Measurements from ENCODE around the gene KIF16B.
"Not testable (repeated sequence)": the region's sequence is repeated elsewhere in the genome, so short reads cannot be mapped to it uniquely, and the experiment has no call there.

The KIF16B gene

DNA sequence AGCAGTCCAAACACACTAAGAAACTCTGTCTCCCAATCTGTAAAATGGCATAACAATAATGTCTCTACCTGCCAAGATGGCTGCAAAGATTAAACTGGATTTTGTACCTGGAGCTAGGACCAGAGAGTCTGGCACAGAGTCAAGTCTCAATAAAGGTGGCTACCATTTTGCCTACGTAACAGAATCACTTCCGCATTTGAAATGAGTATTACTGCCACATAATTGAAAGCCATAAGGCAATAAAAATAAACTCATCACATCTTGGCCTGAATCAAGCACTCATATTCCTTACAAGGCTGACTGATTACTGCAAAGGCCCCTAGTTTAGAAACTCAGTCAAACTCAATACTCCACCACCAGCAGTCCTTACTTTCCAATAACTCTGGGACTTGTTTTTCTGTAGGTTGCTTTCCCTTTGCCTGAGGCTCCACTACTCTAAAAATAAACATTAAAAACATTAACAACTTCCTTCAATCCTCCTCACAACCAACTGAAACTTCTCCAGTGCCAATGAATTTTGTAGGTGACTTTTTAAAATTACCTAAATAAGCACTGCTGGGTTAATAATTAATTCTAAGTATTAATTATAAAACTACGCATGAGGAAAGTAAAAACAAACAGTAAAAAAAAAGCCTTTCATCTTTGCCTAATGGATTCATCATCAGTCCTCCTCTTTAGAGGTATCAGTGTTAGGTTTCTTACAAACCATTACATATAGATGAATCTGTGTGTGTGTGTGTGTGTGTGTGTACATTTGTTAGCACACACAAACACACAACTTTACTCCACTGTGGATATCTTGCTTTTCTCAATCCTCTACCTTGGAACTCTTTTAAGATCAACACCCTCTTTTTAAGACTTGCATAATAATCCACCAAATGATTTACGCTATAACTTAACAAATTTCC lies 3.7 kb downstream of the KIF16B start:
- TF ChIP-seq, protein P1, sequence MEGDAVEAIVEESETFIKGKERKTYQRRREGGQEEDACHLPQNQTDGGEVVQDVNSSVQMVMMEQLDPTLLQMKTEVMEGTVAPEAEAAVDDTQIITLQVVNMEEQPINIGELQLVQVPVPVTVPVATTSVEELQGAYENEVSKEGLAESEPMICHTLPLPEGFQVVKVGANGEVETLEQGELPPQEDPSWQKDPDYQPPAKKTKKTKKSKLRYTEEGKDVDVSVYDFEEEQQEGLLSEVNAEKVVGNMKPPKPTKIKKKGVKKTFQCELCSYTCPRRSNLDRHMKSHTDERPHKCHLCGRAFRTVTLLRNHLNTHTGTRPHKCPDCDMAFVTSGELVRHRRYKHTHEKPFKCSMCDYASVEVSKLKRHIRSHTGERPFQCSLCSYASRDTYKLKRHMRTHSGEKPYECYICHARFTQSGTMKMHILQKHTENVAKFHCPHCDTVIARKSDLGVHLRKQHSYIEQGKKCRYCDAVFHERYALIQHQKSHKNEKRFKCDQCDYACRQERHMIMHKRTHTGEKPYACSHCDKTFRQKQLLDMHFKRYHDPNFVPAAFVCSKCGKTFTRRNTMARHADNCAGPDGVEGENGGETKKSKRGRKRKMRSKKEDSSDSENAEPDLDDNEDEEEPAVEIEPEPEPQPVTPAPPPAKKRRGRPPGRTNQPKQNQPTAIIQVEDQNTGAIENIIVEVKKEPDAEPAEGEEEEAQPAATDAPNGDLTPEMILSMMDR (IDR thresholded peaks at IDR 0.05; ENCODE audit: control insufficient read depth, insufficient read depth, low read depth, low read length, missing control alignments): no peak
- DNase-seq (ENCODE audit: low read depth): no peak

DNA sequence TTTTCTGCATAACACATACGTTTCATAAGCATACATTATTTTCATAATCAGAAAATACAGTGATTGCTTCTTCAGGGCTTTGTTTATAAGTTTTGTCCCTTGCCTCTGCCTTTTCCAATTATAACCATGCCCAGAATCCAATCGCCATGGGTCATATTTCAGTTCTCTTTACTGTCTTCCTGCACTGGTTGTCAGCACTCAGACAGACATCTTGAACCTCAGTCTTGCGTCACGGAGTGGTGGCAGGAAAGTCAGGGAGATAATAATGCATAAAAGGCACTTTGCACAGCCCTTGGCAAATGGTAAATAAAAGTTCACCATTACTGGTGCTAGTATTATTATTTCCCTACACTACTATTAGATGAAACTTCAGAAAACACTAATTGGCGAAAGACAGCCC lies 7.2 kb downstream of the KIF16B start:
- no peak for DNase-seq (ENCODE audit: low read depth)
- no peak overlapping the region for H3K4me3 ChIP-seq (ENCODE audit: control insufficient read depth, low read depth, low read length)
- TF ChIP-seq, protein P1 (IDR thresholded peaks at IDR 0.05; ENCODE audit: control insufficient read depth, insufficient read depth, low read depth, low read length, missing control alignments): no peak

More for the DNA sequence above, 3.7 kb downstream of the KIF16B start:
- H3K4me3 ChIP-seq (ENCODE audit: control insufficient read depth, low read depth, low read length): no peak overlapping the region

DNA sequence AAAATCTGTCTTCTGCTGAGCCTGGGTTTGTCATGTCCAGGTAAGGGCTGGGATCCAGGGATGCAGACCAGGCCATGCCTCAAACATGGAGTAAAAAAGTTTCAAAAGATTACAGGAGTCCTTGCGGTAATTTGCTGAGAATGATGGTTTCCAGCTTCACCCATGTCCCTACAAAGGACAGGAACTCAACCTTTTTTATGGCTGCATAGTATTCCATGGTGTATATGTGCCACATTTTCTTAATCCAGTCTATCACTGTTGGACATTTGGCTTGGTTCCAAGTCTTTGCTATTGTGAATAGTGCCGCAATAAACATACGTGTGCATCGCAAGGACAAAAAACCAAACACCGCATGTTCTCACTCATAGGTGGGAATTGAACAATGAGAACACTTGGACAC lies 9.2 kb downstream of the KIF16B start:
- not testable (repeated sequence) for DNase-seq (ENCODE audit: low read depth); H3K4me3 ChIP-seq (ENCODE audit: control insufficient read depth, low read depth, low read length)

DNA sequence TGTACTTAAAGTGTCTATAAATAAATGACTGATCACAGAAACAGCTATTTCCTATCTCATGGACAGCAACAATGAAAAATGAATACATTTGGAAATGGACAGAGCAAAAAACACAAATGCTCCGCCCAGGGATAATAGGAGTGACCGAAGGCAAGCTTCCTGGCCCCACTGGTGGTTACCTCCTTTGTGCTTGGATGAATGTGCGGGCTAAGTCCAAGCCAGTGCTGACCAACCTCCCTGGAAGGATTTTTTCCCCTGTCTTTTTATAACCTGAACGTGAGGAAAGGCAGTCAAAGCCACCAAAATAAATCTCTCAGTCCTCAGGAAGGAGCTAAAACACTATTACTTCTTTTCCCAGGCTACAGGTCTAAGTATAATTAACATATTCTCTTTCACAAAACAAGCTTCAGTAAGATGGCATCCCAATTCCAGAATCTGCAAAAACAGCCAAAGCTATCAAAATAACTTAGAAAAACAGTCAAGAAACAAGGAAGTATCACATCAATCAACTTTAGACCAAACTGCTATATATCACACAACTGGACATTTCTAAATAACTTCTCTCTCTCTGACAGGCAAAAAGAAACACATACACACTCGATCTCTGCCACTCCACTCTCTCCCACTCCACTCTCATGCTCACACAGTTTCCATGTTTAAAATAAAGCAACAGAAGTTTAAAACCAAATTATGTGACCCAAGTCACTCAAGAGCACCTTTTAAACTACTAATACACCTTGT lies 10.0 kb downstream of the KIF16B start:
- DNase-seq (ENCODE audit: low read depth): no peak
- TF ChIP-seq, protein P1 (IDR thresholded peaks at IDR 0.05; ENCODE audit: control insufficient read depth, insufficient read depth, low read depth, low read length, missing control alignments): no peak
- no peak overlapping the region for H3K4me3 ChIP-seq (ENCODE audit: control insufficient read depth, low read depth, low read length)

DNA sequence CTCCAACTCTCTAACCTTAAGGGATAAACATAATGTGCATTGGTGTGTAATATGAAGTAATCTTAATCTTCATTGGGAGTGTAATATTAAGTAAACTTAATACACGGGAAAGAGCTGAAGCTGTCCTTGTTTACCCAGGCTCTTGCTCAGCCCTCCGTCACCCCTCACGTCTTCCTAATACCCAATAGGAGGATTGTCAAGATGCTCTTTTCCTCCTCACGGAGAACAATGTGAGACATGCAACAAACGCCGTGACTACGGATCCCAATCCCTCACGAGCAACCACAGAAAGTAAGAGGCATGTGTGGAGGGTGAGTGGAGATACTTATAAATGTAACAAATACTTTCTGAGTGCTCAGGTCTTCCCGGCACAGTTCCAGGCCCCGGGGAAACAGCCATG lies 11.0 kb downstream of the KIF16B start:
- H3K4me3 ChIP-seq (ENCODE audit: control insufficient read depth, low read depth, low read length): no peak overlapping the region
- no peak for DNase-seq (ENCODE audit: low read depth)

DNA sequence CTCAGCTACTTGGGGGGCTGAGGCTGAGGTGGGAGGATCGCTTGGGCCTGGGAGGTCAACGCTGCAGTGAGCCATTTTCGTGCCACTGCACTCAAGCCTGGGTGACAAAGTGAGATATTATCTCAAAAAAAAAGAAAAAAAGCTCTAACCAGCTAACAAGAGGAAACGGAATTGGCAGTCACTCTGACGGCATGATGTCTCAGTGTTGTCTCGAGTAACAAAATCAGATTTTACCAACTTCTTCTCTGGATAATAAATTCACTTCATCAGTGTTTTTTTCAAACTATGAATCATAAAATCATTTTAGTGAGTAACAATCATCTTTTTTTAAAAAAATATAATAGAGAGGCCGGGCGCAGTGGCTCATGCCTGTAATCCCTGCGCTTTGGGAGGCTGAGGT lies 12.6 kb downstream of the KIF16B start:
- TF ChIP-seq, protein P1 (IDR thresholded peaks at IDR 0.05; ENCODE audit: control insufficient read depth, insufficient read depth, low read depth, low read length, missing control alignments): no peak
- no peak for DNase-seq (ENCODE audit: low read depth)
- no peak overlapping the region for H3K4me3 ChIP-seq (ENCODE audit: control insufficient read depth, low read depth, low read length)

More for the DNA sequence above, 11.0 kb downstream of the KIF16B start:
- TF ChIP-seq, protein P1 (IDR thresholded peaks at IDR 0.05; ENCODE audit: control insufficient read depth, insufficient read depth, low read depth, low read length, missing control alignments): no peak

DNA sequence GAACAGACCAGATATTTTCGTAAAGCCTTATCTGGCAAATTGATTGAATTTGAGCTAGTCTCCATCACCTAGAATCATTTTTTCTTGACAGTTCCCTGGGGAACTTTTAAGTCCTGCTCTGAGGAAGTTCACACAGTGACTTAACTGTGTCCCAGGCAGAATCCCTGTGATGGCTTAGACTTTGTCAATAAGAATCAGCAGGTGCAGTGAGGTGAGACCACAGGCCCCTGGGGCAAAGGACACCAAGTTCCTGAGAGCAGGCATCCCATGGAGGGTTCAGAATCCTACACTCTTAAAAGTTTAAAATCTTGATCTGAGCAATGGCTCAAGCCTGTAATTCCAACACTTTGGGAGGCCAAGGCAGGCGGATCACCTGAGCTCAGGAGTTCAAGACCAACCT lies 13.0 kb downstream of the KIF16B start:
- no peak for DNase-seq (ENCODE audit: low read depth)
- no peak overlapping the region for H3K4me3 ChIP-seq (ENCODE audit: control insufficient read depth, low read depth, low read length)
- TF ChIP-seq, protein P1 (IDR thresholded peaks at IDR 0.05; ENCODE audit: control insufficient read depth, insufficient read depth, low read depth, low read length, missing control alignments): no peak

Data from AG09309 (cell line).